Small intestine (tissue), 7 donors: ENCODE data around the gene ABCC3. TPM values are rescaled to one million over a fixed set of nuclear protein-coding genes. Genes with fewer than 3 reads are reported as not detected.
A peak's percentile ranks its signal among the peaks of the same experiment; 100 is the strongest.

Source experiments
- DNase-seq, 2 donors: peaks; one replicate each; pipeline versions ENCODE4 v3.0.0 to v3.0.0-alpha.2; 2013
- FAIRE-seq: peaks from 2 replicates; lab custom pipeline; 2012; peaks lifted over from hg19 to GRCh38; lab: Jason Lieb, UNC
- H3K27ac ChIP-seq, 3 donors: one replicate each; pipeline ENCODE4 v1.5.1; 2013; ENCODE audit warnings: low read length in 2 of 3, mild to moderate bottlenecking in 2 of 3, control low read depth in 1 of 3, inconsistent platforms in 1 of 3, low read depth in 1 of 3, moderate library complexity in 1 of 3
- H3K27me3 ChIP-seq, 3 donors: one replicate each; pipeline ENCODE4 v1.6.1; 2013; ENCODE audit warnings: low read length in 3 of 3, inconsistent platforms in 1 of 3; ENCODE audit not compliant: control insufficient read depth in 3 of 3, insufficient read depth in 3 of 3
- H3K36me3 ChIP-seq, 3 donors: one replicate each; pipeline ENCODE4 v1.6.1; 2013; ENCODE audit warnings: low read length in 3 of 3, inconsistent platforms in 1 of 3, low read depth in 1 of 3, mild to moderate bottlenecking in 1 of 3, moderate library complexity in 1 of 3; ENCODE audit not compliant: control insufficient read depth in 3 of 3, insufficient read depth in 2 of 3
- H3K4me1 ChIP-seq, 3 donors: one replicate each; pipeline ENCODE4 v1.6.1; 2013; ENCODE audit warnings: low read length in 2 of 3, inconsistent platforms in 1 of 3, low read depth in 1 of 3, mild to moderate bottlenecking in 1 of 3, moderate library complexity in 1 of 3; ENCODE audit not compliant: control insufficient read depth in 3 of 3, insufficient read depth in 2 of 3
- H3K4me3 ChIP-seq, 3 donors: one replicate each; pipeline ENCODE4 v1.5.1; 2013; ENCODE audit warnings: low read length in 3 of 3, control low read depth in 1 of 3, inconsistent platforms in 1 of 3, low read depth in 1 of 3, mild to moderate bottlenecking in 1 of 3, moderate library complexity in 1 of 3
- H3K9me3 ChIP-seq, 2 donors: one replicate each; pipeline ENCODE4 v1.6.1; 2013; ENCODE audit warnings: low read depth in 1 of 2, low read length in 1 of 2; ENCODE audit not compliant: control insufficient read depth in 2 of 2, insufficient read depth in 1 of 2
- WGBS, 3 donors: extraction: QIAGEN DNeasy Blood & Tissue Kit; methylation state at CpG; one replicate each; pipeline ENCODE4 v1.1.7; 2013; 5-methylcytosine and 5-hydroxymethylcytosine counted together
- polyA plus RNA-seq, 4 donors: library from polyadenylated mRNA; stranded (reverse) in 3 of 4; unstranded in 1 of 4; fragments of 200-250 nt in 3 of 4; fragments of 120-200 nt in 1 of 4; gene quantifications; one replicate each; pipeline versions ENCODE4 v1.2.1 to v1.2.3, GENCODE V29; 2013
- donor health status: healthy with polysubstance abuse.
- donor health status: control.
- donor health status: control.
- donor health status: Bipolar disorder and iron deficiency.
- donor health status: healthy.

ABCC3 gene
- polyA plus RNA-seq, 4 donors, result 36.7 to 131 (median 81.9) TPM

GRCh38 chr17:50619489-50619888 lies 15.2 kb upstream of the ABCC3 start:
- FAIRE-seq, result no peak
- Histone ChIP-seq H3K4me3 (no peak overlapping the region), H3K36me3 (peaks cover 0 to 9% (median 0%) of the 10 kb centered on the region in 3 donors), H3K4me1 (no peaks in the 10 kb centered on the region), H3K9me3 (no peaks in the 10 kb centered on the region), H3K27me3 (peaks cover 0 to 10% (median 2%) of the 10 kb centered on the region in 3 donors), H3K27ac (no peak overlapping the region)
- WGBS, 3 donors, result 75 to 77% (median 77%) methylated on average over 6 to 7 of the region's 7 CpGs
- no peak for DNase-seq

- Histone ChIP-seq H3K4me3 (no peak overlapping the region), H3K4me1 (no peaks in the 10 kb centered on the region), H3K36me3 (peaks cover 0 to 9% (median 0%) of the 10 kb centered on the region in 3 donors), H3K9me3 (no peaks in the 10 kb centered on the region), H3K27ac (no peak overlapping the region), H3K27me3 (peaks cover 0 to 10% (median 2%) of the 10 kb centered on the region in 3 donors)
- whole genome bisulfite sequencing, 3 donors, result 49 to 54% (median 49%) methylated on average over 4 to 5 of the region's 5 CpGs
- DNase-seq (no peak), FAIRE-seq (no peak)
These were observed 14.4 kb upstream of the ABCC3 start for GRCh38 chr17:50620237-50620636.

- Histone ChIP-seq H3K9me3 (no peaks in the 10 kb centered on the region), H3K27ac (no peak overlapping the region), H3K27me3 (peaks cover 0 to 10% (median 2%) of the 10 kb centered on the region in 3 donors), H3K36me3 (peaks cover 0 to 9% (median 0%) of the 10 kb centered on the region in 3 donors), H3K4me3 (no peak overlapping the region), H3K4me1 (no peaks in the 10 kb centered on the region)
- FAIRE-seq (no peak), DNase-seq (no peak)
- WGBS, 3 donors, result 73 to 78% (median 77%) methylated on average over 14 to 17 of the region's 17 CpGs
These were observed 13.8 kb upstream of the ABCC3 start for GRCh38 chr17:50620858-50621257.

- no peaks in the 10 kb centered on the region for H3K9me3 ChIP-seq
- H3K4me3 ChIP-seq, result no peak overlapping the region
- peaks cover 0 to 9% (median 0%) of the 10 kb centered on the region in 3 donors for H3K36me3 ChIP-seq
- FAIRE-seq (no peak), DNase-seq (no peak)
- H3K27ac ChIP-seq, result no peak overlapping the region
- 64 to 68% (median 64%) methylated on average over 14 to 16 of the region's 16 CpGs for WGBS, 3 donors
- H3K4me1 ChIP-seq, result peaks cover 0 to 5% (median 0%) of the 10 kb centered on the region in 3 donors
- H3K27me3 ChIP-seq, result peaks cover 0 to 10% (median 2%) of the 10 kb centered on the region in 3 donors
These were observed 13.1 kb upstream of the ABCC3 start for GRCh38 chr17:50621574-50622031.

- Histone ChIP-seq H3K27me3 (peaks cover 0 to 8% (median 4%) of the 10 kb centered on the region in 3 donors), H3K36me3 (peaks cover 0 to 2% (median 0%) of the 10 kb centered on the region in 3 donors), H3K4me3 (no peak overlapping the region), H3K4me1 (peaks cover 0 to 27% (median 0%) of the 10 kb centered on the region in 3 donors), H3K9me3 (no peaks in the 10 kb centered on the region), H3K27ac (no peak overlapping the region)
- FAIRE-seq, result no peak
- no peak for DNase-seq
- 75 to 82% (median 79%) methylated on average over 6 to 7 of the region's 7 CpGs for WGBS, 3 donors
These were observed 10.3 kb upstream of the ABCC3 start for GRCh38 chr17:50624321-50624934.

GRCh38 chr17:50625032-50625871 lies 9.4 kb upstream of the ABCC3 start:
- H3K9me3 ChIP-seq, result no peaks in the 10 kb centered on the region
- DNase-seq (no peak), FAIRE-seq (no peak)
- H3K4me3 ChIP-seq, result no peak overlapping the region
- H3K27ac ChIP-seq, result no peak overlapping the region
- 79 to 83% (median 81%) methylated on average over 19 of the region's 19 CpGs for WGBS, 3 donors
- H3K4me1 ChIP-seq, result peaks cover 0 to 31% (median 0%) of the 10 kb centered on the region in 3 donors
- H3K36me3 ChIP-seq, result peaks cover 0 to 2% (median 0%) of the 10 kb centered on the region in 3 donors
- peaks cover 0 to 8% (median 4%) of the 10 kb centered on the region in 3 donors for H3K27me3 ChIP-seq

- no peaks in the 10 kb centered on the region for H3K9me3 ChIP-seq
- H3K4me3 ChIP-seq, result no peak overlapping the region
- peaks cover 0 to 40% (median 0%) of the 10 kb centered on the region in 3 donors for H3K4me1 ChIP-seq
- peak; percentile 46 to 80 for DNase-seq
- no peak overlapping the region for H3K27ac ChIP-seq
- peaks cover 0 to 4% (median 3%) of the 10 kb centered on the region in 3 donors for H3K27me3 ChIP-seq
- 40 to 44% (median 40%) methylated on average over 19 of the region's 19 CpGs for WGBS, 3 donors
- peaks cover 0 to 2% (median 0%) of the 10 kb centered on the region in 3 donors for H3K36me3 ChIP-seq
- FAIRE-seq, result no peak
These were observed 8.6 kb upstream of the ABCC3 start for GRCh38 chr17:50626037-50626574.
